HG02623 (cell line): Measurements from ENCODE around the gene TGFBR2.

Experiments
- ATAC-seq: cut with Tn5 transposase; IDR thresholded peaks from one replicate; pipeline ENCODE4 v1.9.1; 2021; ENCODE audit warnings: moderate library complexity; ENCODE audit not compliant: unreplicated experiment

The TGFBR2 gene

GRCh38 chr3:30708472-30708871, 102.1 kb downstream of the TGFBR2 start:
- no peak for ATAC-seq

GRCh38 chr3:30710017-30710416, 103.6 kb downstream of the TGFBR2 start:
- no peak for ATAC-seq

GRCh38 chr3:30711151-30711550, 104.8 kb downstream of the TGFBR2 start:
- no peak for ATAC-seq

GRCh38 chr3:30711867-30712266, 105.5 kb downstream of the TGFBR2 start:
- ATAC-seq = no peak

- no peak for ATAC-seq
These were observed 106.6 kb downstream of the TGFBR2 start for GRCh38 chr3:30712991-30713390.

GRCh38 chr3:30713885-30714503, 107.6 kb downstream of the TGFBR2 start:
- ATAC-seq = no peak

GRCh38 chr3:30719536-30719935, 113.1 kb downstream of the TGFBR2 start:
- ATAC-seq = no peak

- no peak for ATAC-seq
These were observed 114.3 kb downstream of the TGFBR2 start for GRCh38 chr3:30720586-30721313.

- ATAC-seq = no peak
These were observed 114.9 kb downstream of the TGFBR2 start for GRCh38 chr3:30721314-30721634.

- ATAC-seq = no peak
These were observed 116.8 kb downstream of the TGFBR2 start for GRCh38 chr3:30723211-30723610.

- no peak for ATAC-seq
These were observed 118.5 kb downstream of the TGFBR2 start for GRCh38 chr3:30724863-30725262.

GRCh38 chr3:30728143-30728542, 121.7 kb downstream of the TGFBR2 start:
- no peak for ATAC-seq

GRCh38 chr3:30729512-30729911, 123.1 kb downstream of the TGFBR2 start:
- ATAC-seq = no peak

GRCh38 chr3:30729936-30730335, 123.5 kb downstream of the TGFBR2 start:
- no peak for ATAC-seq

- ATAC-seq = no peak
These were observed 124.6 kb downstream of the TGFBR2 start for GRCh38 chr3:30730967-30731366.

- ATAC-seq = no peak
These were observed 126.8 kb downstream of the TGFBR2 start for GRCh38 chr3:30733209-30733608.

GRCh38 chr3:30733696-30734095, 127.3 kb downstream of the TGFBR2 start:
- ATAC-seq = no peak

GRCh38 chr3:30737743-30738499, 131.5 kb downstream of the TGFBR2 start:
- ATAC-seq = no peak

- no peak for ATAC-seq
These were observed 132.2 kb downstream of the TGFBR2 start for GRCh38 chr3:30738605-30739004.

- ATAC-seq = no peak
These were observed 135.5 kb downstream of the TGFBR2 start for GRCh38 chr3:30741889-30742288.

GRCh38 chr3:30742796-30743619, 136.6 kb downstream of the TGFBR2 start:
- no peak for ATAC-seq
